Endometrial microvascular endothelial cells (primary cell): ENCODE measurements around the gene ZNF407. TPM values are rescaled to one million over a fixed set of nuclear protein-coding genes. Genes with fewer than 3 reads are reported as not detected.

Source experiments
- in situ Hi-C: cut with HindIII; loops from 2 replicates; pipeline ENCODE4 v1.10.0; 2017; ENCODE audit warnings: low sequenced_read_pairs, low pct_unique_long_range_greater_than_20kb; ENCODE audit errors: inconsistent ontology term
- total RNA-seq: library from RNA; depleted of rRNA; stranded (reverse); fragments of >200 nt; gene quantifications from one replicate; pipeline ENCODE4 v1.2.3, GENCODE V29; 2015; ENCODE audit errors: inconsistent ontology term

ZNF407 gene
- total RNA-seq, 1 donor from 2014 or later = 8.7 TPM

- in situ Hi-C loops = no loop called here
These were observed 439.4 kb downstream of the ZNF407 start for GRCh38 chr18:75036917-75037688.

GRCh38 chr18:75037689-75037955 is 440.0 kb downstream of the ZNF407 start:
- in situ Hi-C loops = no loop called here

GRCh38 chr18:75041586-75041985 is 443.9 kb downstream of the ZNF407 start:
- in situ Hi-C loops = no loop called here

GRCh38 chr18:75043478-75043877 is 445.8 kb downstream of the ZNF407 start:
- in situ Hi-C loops = no loop called here

GRCh38 chr18:75044296-75044695 is 446.6 kb downstream of the ZNF407 start:
- in situ Hi-C loops = no loop called here

GRCh38 chr18:75044791-75045190 is 447.1 kb downstream of the ZNF407 start:
- in situ Hi-C loops = no loop called here

GRCh38 chr18:75045272-75045671 is 447.6 kb downstream of the ZNF407 start:
- in situ Hi-C loops = no loop called here

- in situ Hi-C loops = no loop called here
These were observed 449.7 kb downstream of the ZNF407 start for GRCh38 chr18:75047240-75047961.

GRCh38 chr18:75048776-75049454 is 451.2 kb downstream of the ZNF407 start:
- in situ Hi-C loops = no loop called here

GRCh38 chr18:75049455-75049789 is 451.8 kb downstream of the ZNF407 start:
- in situ Hi-C loops = no loop called here

- in situ Hi-C loops = no loop called here
These were observed 454.1 kb downstream of the ZNF407 start for GRCh38 chr18:75051757-75052156.

GRCh38 chr18:75052475-75052874 is 454.8 kb downstream of the ZNF407 start:
- in situ Hi-C loops = no loop called here

GRCh38 chr18:75053028-75053629 is 455.5 kb downstream of the ZNF407 start:
- in situ Hi-C loops = no loop called here

- in situ Hi-C loops = no loop called here
These were observed 456.4 kb downstream of the ZNF407 start for GRCh38 chr18:75054046-75054445.

- in situ Hi-C loops = no loop called here
These were observed 456.9 kb downstream of the ZNF407 start for GRCh38 chr18:75054611-75055010.

- in situ Hi-C loops = no loop called here
These were observed 459.7 kb downstream of the ZNF407 start for GRCh38 chr18:75057169-75057960.

- in situ Hi-C loops = no loop called here
These were observed 462.5 kb downstream of the ZNF407 start for GRCh38 chr18:75060185-75060584.

GRCh38 chr18:75062297-75062886 is 464.7 kb downstream of the ZNF407 start:
- in situ Hi-C loops = no loop called here

GRCh38 chr18:75063196-75063595 is 465.5 kb downstream of the ZNF407 start:
- in situ Hi-C loops = no loop called here
